GM19463 (cell line): ENCODE data around the gene UGT8.
A peak's percentile ranks its signal among the peaks of the same experiment; 100 is the strongest.
"Not testable (repeated sequence)": the region's sequence is repeated elsewhere in the genome, so short reads cannot be mapped to it uniquely, and the experiment has no call there.

Experiments
- ATAC-seq: cut with Tn5 transposase; IDR thresholded peaks from one replicate; pipeline ENCODE4 v1.9.1; 2021; ENCODE audit warnings: mild to moderate bottlenecking, moderate library complexity; ENCODE audit not compliant: unreplicated experiment

Gene UGT8, protein sequence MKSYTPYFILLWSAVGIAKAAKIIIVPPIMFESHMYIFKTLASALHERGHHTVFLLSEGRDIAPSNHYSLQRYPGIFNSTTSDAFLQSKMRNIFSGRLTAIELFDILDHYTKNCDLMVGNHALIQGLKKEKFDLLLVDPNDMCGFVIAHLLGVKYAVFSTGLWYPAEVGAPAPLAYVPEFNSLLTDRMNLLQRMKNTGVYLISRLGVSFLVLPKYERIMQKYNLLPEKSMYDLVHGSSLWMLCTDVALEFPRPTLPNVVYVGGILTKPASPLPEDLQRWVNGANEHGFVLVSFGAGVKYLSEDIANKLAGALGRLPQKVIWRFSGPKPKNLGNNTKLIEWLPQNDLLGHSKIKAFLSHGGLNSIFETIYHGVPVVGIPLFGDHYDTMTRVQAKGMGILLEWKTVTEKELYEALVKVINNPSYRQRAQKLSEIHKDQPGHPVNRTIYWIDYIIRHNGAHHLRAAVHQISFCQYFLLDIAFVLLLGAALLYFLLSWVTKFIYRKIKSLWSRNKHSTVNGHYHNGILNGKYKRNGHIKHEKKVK

GRCh38 chr4:114598191-114599121, at the start of gene UGT8:
UGT8 (plus strand) TSS chr4:114598807; CDS start chr4:114622881, 24,074 bp downstream.
- ATAC-seq: peak; percentile 56

DNA sequence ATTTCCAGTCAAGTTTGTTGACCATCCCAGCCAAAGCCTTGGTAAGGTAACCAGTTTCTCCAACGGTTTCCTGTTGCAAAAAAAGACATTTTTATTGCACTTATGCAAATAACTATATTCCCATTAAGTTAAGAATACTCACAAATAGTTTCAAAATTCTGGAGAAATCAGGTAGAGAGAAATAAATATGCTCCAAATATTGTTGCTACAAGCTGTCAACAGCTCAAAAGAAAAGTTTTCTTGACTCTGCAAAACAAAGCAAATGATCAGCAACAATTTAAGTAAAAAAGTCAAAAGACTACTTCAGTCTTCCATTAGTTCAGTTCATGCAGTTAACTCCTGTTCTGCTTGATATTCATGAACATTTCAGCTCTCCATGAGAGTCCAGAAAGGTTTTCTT, 49.0 kb upstream of the UGT8 start:
- ATAC-seq: no peak

GRCh38 chr4:114558446-114559020, 40.1 kb upstream of the UGT8 start:
- ATAC-seq: no peak

DNA sequence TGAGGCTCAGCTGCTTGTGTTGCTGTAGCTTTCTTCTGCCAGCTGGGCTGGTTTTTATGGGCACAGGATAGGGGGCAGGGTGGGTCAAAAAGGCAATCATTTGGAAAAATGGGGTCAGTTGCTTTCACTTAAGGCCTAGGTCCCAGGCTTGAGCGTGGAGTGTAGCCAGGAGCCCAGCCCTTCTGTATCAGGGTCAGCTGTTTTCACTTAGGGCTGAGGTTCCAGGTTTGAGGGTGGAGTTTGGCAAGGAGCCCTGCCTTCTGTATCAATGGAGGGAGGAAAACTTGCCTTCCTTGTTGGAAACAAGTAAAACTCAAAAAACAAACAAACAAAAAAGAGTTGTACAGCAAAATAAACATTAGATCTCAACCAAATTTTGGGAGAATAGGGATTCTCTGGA, 37.0 kb upstream of the UGT8 start:
- no peak for ATAC-seq

- no peak for ATAC-seq
These were observed 36.3 kb upstream of the UGT8 start for GRCh38 chr4:114562176-114562904.

- ATAC-seq: no peak
These were observed 34.9 kb upstream of the UGT8 start for GRCh38 chr4:114563536-114564315.

GRCh38 chr4:114577386-114577785, 21.2 kb upstream of the UGT8 start:
- no peak for ATAC-seq

- no peak for ATAC-seq
These were observed 16.0 kb upstream of the UGT8 start for GRCh38 chr4:114582621-114583020.

DNA sequence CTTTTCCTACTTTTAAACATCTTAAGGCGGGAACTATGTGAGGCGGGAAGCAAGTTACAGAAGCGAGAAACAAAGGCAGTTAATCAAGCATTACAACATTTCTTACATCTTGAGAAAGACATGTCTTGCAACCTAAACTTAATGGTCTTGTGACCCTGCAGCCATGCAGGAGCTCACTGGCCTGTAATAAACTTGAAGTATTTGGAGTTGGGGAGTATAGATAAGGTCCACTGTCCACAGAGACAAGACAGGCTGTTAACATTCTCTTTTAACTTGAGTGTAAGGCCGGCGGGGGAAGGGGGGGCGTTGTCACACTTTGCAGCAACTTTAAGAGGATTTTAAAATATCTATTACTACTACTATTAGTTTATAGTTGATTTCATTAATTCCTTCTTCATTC, 10.3 kb upstream of the UGT8 start:
- no peak for ATAC-seq

GRCh38 chr4:114590360-114590759, 8.2 kb upstream of the UGT8 start:
- not testable (repeated sequence) for ATAC-seq

GRCh38 chr4:114593526-114593925, 5.1 kb upstream of the UGT8 start:
- no peak for ATAC-seq

GRCh38 chr4:114595207-114595606, 3.4 kb upstream of the UGT8 start:
- no peak for ATAC-seq

DNA sequence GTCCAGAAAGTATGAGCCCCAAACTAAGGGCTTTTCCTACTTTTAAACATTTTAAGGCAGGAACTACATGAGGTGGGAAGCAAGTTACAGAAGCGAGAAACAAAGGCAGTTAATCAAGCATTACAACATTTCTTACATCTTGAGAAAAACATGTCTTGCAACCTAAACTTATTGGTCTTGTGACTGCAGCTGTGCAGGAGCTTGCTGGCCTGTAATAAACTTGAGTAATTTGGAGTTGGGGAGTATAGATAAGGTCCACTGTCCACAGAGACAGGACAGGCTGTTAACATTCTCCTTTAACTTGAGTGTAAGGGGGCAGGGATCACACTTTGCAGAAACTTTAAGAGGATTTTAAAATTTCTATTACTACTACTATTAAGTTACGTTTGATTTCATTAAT, 2.7 kb upstream of the UGT8 start:
- no peak for ATAC-seq

DNA sequence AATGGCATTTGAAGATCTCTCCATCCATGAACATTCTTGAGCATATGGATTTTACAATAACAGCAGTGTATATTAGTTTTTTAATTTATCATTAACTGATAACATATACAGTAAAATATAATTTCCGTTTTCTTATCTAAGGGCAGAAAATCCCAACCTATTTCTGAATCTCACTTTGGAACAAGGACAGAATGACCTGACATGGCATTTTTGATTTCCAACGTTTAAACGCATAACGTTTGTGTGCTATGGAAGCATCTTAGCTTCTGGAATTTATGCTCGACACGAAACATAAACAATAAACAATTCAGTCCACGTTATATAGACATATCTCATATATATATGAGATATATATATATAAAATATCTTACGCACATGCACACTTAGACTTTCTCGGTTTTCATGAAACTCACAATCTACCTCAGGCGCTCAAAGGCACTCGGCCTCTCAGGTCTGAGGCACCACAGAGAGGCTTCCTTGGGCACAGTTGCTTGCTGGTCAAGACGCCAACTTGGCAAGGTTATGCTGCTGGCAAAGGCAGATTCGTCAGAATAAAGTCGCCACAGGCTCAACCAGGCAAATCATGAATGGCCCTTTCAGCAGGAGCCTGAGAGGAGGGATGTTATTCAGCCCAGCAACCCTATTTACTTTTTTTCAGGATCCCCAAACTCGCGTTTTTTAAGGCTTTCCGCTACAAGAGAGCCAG, 1.0 kb upstream of the UGT8 start:
- no peak for ATAC-seq

DNA sequence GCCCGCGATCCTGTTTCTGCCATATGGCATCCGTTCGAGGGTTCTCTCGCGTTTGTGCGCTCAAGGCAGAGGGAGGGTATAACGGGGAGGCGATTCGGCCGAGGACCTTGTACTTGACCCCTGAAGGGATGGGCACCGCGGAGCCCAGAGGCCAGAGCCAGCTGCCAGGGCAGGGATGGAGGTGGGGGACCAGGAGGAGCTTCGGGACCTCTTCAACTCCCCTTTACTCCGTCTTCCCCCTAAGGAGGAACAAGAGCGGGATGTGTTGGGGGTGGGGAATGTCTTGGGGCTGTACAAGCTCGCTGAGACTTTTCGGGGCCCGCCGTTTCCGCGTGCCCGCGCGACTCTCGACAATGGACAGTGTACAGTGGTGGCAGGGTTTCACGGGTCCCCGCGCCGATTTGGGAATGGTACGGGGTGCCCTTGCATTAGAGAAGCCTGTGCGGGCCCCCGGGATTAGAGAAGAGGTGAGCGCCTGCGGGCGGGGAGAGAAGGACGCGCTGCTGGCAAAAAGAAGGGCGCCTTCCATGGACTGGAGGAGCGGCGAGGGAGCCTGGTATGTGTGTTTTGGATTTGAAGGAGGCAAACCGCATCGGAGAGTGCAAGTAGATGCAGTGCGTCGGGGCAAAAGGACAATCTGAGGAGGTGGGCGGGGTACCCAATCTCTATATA, 760 bp downstream of the UGT8 start:
- no peak for ATAC-seq

- ATAC-seq: no peak
These were observed 1.4 kb downstream of the UGT8 start for GRCh38 chr4:114599903-114600552.

DNA sequence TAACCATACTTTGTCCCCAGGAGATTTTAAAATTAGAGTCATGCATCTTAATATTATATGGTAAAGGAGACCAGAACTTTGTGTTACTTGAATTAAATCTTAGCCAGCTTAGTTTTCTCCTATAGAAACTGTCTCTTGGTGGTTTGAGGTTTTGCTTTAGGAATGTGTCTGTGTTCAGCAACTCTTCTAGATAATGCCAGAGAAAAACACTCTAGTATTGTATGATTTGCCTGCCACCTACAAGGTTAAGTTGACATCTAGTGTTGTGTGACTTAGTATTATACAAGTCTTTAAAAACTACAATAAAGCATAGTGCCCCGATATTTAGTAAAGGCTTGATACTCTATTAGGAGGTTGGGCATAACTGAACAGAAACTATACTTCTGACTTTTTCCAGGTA, 2.1 kb downstream of the UGT8 start:
- no peak for ATAC-seq
